ENCODE results near the gene FAM180A. TPM values are rescaled to one million over a fixed set of nuclear protein-coding genes. Genes with fewer than 3 reads are reported as not detected.

Gene FAM180A
- polyA plus RNA-seq, 1 donor from 2014 or later: not detected

DNA sequence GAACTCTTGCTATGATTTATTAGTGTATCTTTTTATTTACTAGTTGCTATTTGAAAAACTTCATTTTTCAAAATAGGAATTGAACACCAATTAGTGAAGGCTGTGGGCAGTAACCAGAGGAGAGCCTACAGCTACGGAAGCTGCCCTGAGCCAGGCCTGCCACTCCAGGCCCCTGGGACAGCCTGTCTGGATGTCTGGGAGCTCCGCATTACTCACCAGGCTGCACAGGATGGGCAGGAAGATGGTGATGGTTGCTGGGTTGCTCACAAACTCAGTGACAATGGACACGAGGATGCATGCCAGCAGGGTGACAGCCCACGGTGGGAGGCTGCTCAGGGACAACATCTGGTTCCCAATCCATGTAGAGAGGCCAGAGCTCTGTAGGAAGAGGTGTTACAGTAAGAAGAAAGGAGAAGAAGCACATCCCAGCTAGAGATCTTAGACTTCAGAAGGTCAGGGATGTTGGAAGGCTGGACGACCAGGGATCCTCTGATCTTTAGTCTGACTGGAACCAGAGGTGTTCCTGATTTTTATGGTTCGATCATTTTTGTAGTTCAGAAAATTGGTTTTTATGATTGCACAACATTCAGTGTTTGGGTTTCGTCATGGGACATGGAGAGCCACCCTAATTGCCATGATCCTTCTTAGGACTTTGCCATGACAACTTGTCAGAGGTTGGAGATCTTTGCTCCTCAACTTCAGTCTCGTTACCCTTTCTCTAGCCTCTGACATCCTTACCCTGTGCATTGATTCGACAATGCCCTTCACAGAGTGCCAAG lies 63.1 kb downstream of the FAM180A start:
- Histone ChIP-seq H3K27me3 (ENCODE audit: insufficient read depth, low read depth, low read length) (no peaks in the 10 kb centered on the region), H3K79me2 (replicated peaks; ENCODE audit: insufficient read depth, low read length) (no peaks in the 10 kb centered on the region), H3K4me3 (ENCODE audit: low read length) (no peak overlapping the region), H3K9me3 (ENCODE audit: low read length) (no peaks in the 10 kb centered on the region), H4K20me1 (ENCODE audit: insufficient read depth) (no peaks in the 10 kb centered on the region), H3K9me2 (ENCODE audit: insufficient read depth, low read length) (no peaks in the 10 kb centered on the region), H3K27ac (ENCODE audit: low read length) (no peak overlapping the region), H2AFZ (ENCODE audit: low read depth, low read length) (no peak overlapping the region), H3F3A (ENCODE audit: insufficient read depth, low read length, poor library complexity, severe bottlenecking) (no peaks in the 10 kb centered on the region), H3K9ac (ENCODE audit: low read length) (no peak overlapping the region), H3K36me3 (ENCODE audit: insufficient read depth, low read length) (no peaks in the 10 kb centered on the region), H3K4me2 (ENCODE audit: low read length) (no peak overlapping the region)
- TF ChIP-seq SMC3 (conservative IDR thresholded peaks at IDR 0.05; ENCODE audit: poor library complexity) (no peak), POLR2AphosphoS5 (IDR thresholded peaks at IDR 0.05) (no peak), EZH2 (IDR thresholded peaks at IDR 0.05; ENCODE audit: borderline replicate concordance, insufficient read depth, low read length, poor library complexity, severe bottlenecking) (no peak), TAF1 (IDR thresholded peaks at IDR 0.05; ENCODE audit: low read depth) (no peak), EP300 (conservative IDR thresholded peaks at IDR 0.05; ENCODE audit: poor library complexity, severe bottlenecking) (no peak)

GRCh38 chr7:135684699-135685098 lies 63.9 kb downstream of the FAM180A start:
- Histone ChIP-seq H3F3A (ENCODE audit: insufficient read depth, low read length, poor library complexity, severe bottlenecking) (no peaks in the 10 kb centered on the region), H3K27me3 (ENCODE audit: insufficient read depth, low read depth, low read length) (no peaks in the 10 kb centered on the region), H3K27ac (ENCODE audit: low read length) (no peak overlapping the region), H3K4me2 (ENCODE audit: low read length) (no peak overlapping the region), H3K79me2 (replicated peaks; ENCODE audit: insufficient read depth, low read length) (no peaks in the 10 kb centered on the region), H3K4me3 (ENCODE audit: low read length) (no peak overlapping the region), H4K20me1 (ENCODE audit: insufficient read depth) (no peaks in the 10 kb centered on the region), H3K9me2 (ENCODE audit: insufficient read depth, low read length) (no peaks in the 10 kb centered on the region), H3K36me3 (ENCODE audit: insufficient read depth, low read length) (no peaks in the 10 kb centered on the region), H2AFZ (ENCODE audit: low read depth, low read length) (no peak overlapping the region), H3K9me3 (ENCODE audit: low read length) (no peaks in the 10 kb centered on the region), H3K9ac (ENCODE audit: low read length) (no peak overlapping the region)
- TF ChIP-seq SMC3 (conservative IDR thresholded peaks at IDR 0.05; ENCODE audit: poor library complexity) (no peak), EZH2 (IDR thresholded peaks at IDR 0.05; ENCODE audit: borderline replicate concordance, insufficient read depth, low read length, poor library complexity, severe bottlenecking) (no peak), REST (IDR thresholded peaks at IDR 0.05; ENCODE audit: borderline replicate concordance) (no peak), TAF1 (IDR thresholded peaks at IDR 0.05; ENCODE audit: low read depth) (no peak)

DNA sequence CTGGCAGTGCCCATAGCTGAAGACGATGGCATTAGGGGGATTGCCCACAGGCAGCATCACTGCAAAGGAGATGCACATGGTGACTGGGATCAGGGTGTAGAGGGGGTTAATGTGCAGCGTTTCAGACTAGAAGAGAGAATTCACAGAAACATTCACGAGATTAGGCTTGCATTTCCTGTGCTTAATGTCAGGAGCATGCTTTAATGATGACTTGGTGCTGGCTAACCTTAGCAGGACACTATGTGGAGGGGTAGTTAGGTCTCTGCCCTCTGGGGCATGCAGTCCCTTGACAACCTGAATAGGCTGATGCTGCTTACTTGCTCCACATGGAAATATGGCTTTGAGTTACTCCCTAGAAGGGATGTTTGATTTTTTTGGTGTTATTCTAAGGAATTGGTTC lies 64.5 kb downstream of the FAM180A start:
- no peak overlapping the region for H3K27ac ChIP-seq (ENCODE audit: low read length)
- H4K20me1 ChIP-seq (ENCODE audit: insufficient read depth): no peaks in the 10 kb centered on the region
- no peaks in the 10 kb centered on the region for H3K27me3 ChIP-seq (ENCODE audit: insufficient read depth, low read depth, low read length)
- H3K9me3 ChIP-seq (ENCODE audit: low read length): no peaks in the 10 kb centered on the region
- H3K9ac ChIP-seq (ENCODE audit: low read length): no peak overlapping the region
- no peaks in the 10 kb centered on the region for H3K36me3 ChIP-seq (ENCODE audit: insufficient read depth, low read length)
- no peaks in the 10 kb centered on the region for H3K9me2 ChIP-seq (ENCODE audit: insufficient read depth, low read length)
- H3K4me3 ChIP-seq (ENCODE audit: low read length): no peak overlapping the region
- TF ChIP-seq MXI1 (conservative IDR thresholded peaks at IDR 0.05; ENCODE audit: poor library complexity, severe bottlenecking) (no peak), EP300 (conservative IDR thresholded peaks at IDR 0.05; ENCODE audit: poor library complexity, severe bottlenecking) (no peak), REST (IDR thresholded peaks at IDR 0.05; ENCODE audit: borderline replicate concordance) (no peak), RAD21 (conservative IDR thresholded peaks at IDR 0.05) (no peak), EZH2 (IDR thresholded peaks at IDR 0.05; ENCODE audit: borderline replicate concordance, insufficient read depth, low read length, poor library complexity, severe bottlenecking) (no peak)
- TF ChIP-seq, protein P1, sequence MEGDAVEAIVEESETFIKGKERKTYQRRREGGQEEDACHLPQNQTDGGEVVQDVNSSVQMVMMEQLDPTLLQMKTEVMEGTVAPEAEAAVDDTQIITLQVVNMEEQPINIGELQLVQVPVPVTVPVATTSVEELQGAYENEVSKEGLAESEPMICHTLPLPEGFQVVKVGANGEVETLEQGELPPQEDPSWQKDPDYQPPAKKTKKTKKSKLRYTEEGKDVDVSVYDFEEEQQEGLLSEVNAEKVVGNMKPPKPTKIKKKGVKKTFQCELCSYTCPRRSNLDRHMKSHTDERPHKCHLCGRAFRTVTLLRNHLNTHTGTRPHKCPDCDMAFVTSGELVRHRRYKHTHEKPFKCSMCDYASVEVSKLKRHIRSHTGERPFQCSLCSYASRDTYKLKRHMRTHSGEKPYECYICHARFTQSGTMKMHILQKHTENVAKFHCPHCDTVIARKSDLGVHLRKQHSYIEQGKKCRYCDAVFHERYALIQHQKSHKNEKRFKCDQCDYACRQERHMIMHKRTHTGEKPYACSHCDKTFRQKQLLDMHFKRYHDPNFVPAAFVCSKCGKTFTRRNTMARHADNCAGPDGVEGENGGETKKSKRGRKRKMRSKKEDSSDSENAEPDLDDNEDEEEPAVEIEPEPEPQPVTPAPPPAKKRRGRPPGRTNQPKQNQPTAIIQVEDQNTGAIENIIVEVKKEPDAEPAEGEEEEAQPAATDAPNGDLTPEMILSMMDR (IDR thresholded peaks at IDR 0.05; ENCODE audit: poor library complexity, severe bottlenecking): no peak
- H2AFZ ChIP-seq (ENCODE audit: low read depth, low read length): no peak overlapping the region
- no peaks in the 10 kb centered on the region for H3F3A ChIP-seq (ENCODE audit: insufficient read depth, low read length, poor library complexity, severe bottlenecking)
- H3K4me2 ChIP-seq (ENCODE audit: low read length): no peak overlapping the region
- no peaks in the 10 kb centered on the region for H3K79me2 ChIP-seq (replicated peaks; ENCODE audit: insufficient read depth, low read length)
